Gastroesophageal sphincter (tissue), 4 donors: ENCODE measurements around the gene SEC24D. TPM values are rescaled to one million over a fixed set of nuclear protein-coding genes. Genes with fewer than 3 reads are reported as not detected.
"Not testable (repeated sequence)": the region's sequence is repeated elsewhere in the genome, so short reads cannot be mapped to it uniquely, and the experiment has no call there.

ENCODE experiments used
- ATAC-seq: fragments of 150-250 bp; one replicate; pipeline ENCODE4 v1.9.1; 2016; ENCODE audit warnings: mild to moderate bottlenecking, moderate library complexity
- H3K27ac ChIP-seq, 4 donors: fragments of 200-600 bp; sonication (generic) in 3 of 4; 1 replicate in 3 of 4; 2 replicates in 1 of 4; pipeline ENCODE4 v1.5.1; 2016 to 2019
- H3K27me3 ChIP-seq: fragments of 200-600 bp; sonication (generic); one replicate; pipeline ENCODE4 v1.5.1; 2019
- H3K36me3 ChIP-seq, 2 donors: fragments of 200-600 bp; sonication (generic); one replicate each; pipeline ENCODE4 v1.5.1; 2019; ENCODE audit warnings: control low read depth in 1 of 2
- H3K4me1 ChIP-seq, 3 donors: fragments of 200-600 bp; sonication (generic); 1 replicate in 2 of 3; 2 replicates in 1 of 3; pipeline ENCODE4 v1.5.1; 2016 to 2019; ENCODE audit warnings: control low read depth in 2 of 3
- H3K4me3 ChIP-seq, 2 donors: fragments of 200-600 bp; sonication (generic); one replicate each; pipeline ENCODE4 v1.5.1; 2019; ENCODE audit warnings: mild to moderate bottlenecking in 1 of 2, moderate library complexity in 1 of 2
- H3K9me3 ChIP-seq, 3 donors: fragments of 200-600 bp; sonication (generic); one replicate each; pipeline ENCODE4 v1.5.1; 2017 to 2019; ENCODE audit warnings: control low read depth in 2 of 3
- EP300 ChIP-seq: sonication (generic); formaldehyde crosslinking; IDR thresholded peaks from one replicate; pipeline ENCODE4 v1.6.1; 2017; ENCODE audit warnings: antibody characterized with exemption, mild to moderate bottlenecking
- POLR2A ChIP-seq, 2 donors: fragments of 450-650 bp; IDR thresholded peaks; one replicate each; pipeline ENCODE4 v1.6.1; 2017; ENCODE audit warnings: antibody characterized with exemption in 2 of 2, mild to moderate bottlenecking in 2 of 2, moderate library complexity in 1 of 2
- POLR2AphosphoS5 ChIP-seq: sonication (generic); formaldehyde crosslinking; IDR thresholded peaks from one replicate; pipeline ENCODE4 v1.6.1; 2017; ENCODE audit warnings: antibody characterized with exemption
- WGBS, 2 donors: methylation state at CpG; one replicate each; pipeline ENCODE4 v1.1.5; 2018; ENCODE audit warnings: low coverage in 1 of 2; 5-methylcytosine and 5-hydroxymethylcytosine counted together
- total RNA-seq, 4 donors: library from RNA; depleted of rRNA; stranded (reverse); fragments of >200 nt; gene quantifications; one replicate each; pipeline ENCODE4 v1.1.0, GENCODE V29; 2016
- TF ChIP-seq, protein P1 (sequence below), 4 experiments: fragments of 200-600 bp in 2 of 4; fragments of 450-650 bp in 2 of 4; sonication (generic) in 1 of 4; IDR thresholded peaks; one replicate each; pipeline ENCODE4 v1.5.1; 2017 to 2019; ENCODE audit warnings: antibody characterized with exemption in 4 of 4, mild to moderate bottlenecking in 2 of 4, moderate library complexity in 2 of 4

SEC24D gene
- total RNA-seq: 10 to 100 TPM; 29.3 to 40.9 (median 33.2) TPM

- TF ChIP-seq, protein P1, sequence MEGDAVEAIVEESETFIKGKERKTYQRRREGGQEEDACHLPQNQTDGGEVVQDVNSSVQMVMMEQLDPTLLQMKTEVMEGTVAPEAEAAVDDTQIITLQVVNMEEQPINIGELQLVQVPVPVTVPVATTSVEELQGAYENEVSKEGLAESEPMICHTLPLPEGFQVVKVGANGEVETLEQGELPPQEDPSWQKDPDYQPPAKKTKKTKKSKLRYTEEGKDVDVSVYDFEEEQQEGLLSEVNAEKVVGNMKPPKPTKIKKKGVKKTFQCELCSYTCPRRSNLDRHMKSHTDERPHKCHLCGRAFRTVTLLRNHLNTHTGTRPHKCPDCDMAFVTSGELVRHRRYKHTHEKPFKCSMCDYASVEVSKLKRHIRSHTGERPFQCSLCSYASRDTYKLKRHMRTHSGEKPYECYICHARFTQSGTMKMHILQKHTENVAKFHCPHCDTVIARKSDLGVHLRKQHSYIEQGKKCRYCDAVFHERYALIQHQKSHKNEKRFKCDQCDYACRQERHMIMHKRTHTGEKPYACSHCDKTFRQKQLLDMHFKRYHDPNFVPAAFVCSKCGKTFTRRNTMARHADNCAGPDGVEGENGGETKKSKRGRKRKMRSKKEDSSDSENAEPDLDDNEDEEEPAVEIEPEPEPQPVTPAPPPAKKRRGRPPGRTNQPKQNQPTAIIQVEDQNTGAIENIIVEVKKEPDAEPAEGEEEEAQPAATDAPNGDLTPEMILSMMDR (IDR thresholded peaks at IDR 0.05): peak in 1 of 4 experiments; percentile 17
- TF ChIP-seq POLR2A (IDR thresholded peaks at IDR 0.05) (peak; percentile 84 to 91), EP300 (no peak), POLR2AphosphoS5 (peak; percentile 89)
- ATAC-seq: peak; percentile 95
- H3K36me3 ChIP-seq: peaks cover 0 to 21% of the 10 kb centered on the region in 2 donors
- WGBS, 2 donors: 0% methylated on average over 14 to 21 of the region's 69 CpGs
- H3K27me3 ChIP-seq: no peaks in the 10 kb centered on the region
- no peaks in the 10 kb centered on the region for H3K9me3 ChIP-seq
- peak within 1 kb of the TSS; percentile 63 to 88 for H3K4me3 ChIP-seq
- peak within 1 kb of the TSS; percentile 77 to 100 (median 98) for H3K27ac ChIP-seq
- H3K4me1 ChIP-seq: peaks cover 3 to 50% (median 4%) of the 10 kb centered on the region in 3 donors
Measured at GRCh38 chr4:118835571-118836300, at the start of gene SEC24D. Gene SEC24D, minus strand, starts transcription at chr4:118836126. Its CDS starts 2,430 bp downstream, at chr4:118833696.

GRCh38 chr4:118884716-118885115 is 48.8 kb upstream of the SEC24D start:
- H3K4me3 ChIP-seq: no peak overlapping the region
- peaks cover 0 to 8% (median 0%) of the 10 kb centered on the region in 3 donors for H3K4me1 ChIP-seq
- H3K9me3 ChIP-seq: no peaks in the 10 kb centered on the region
- no peaks in the 10 kb centered on the region for H3K27me3 ChIP-seq
- no peak for TF ChIP-seq POLR2AphosphoS5
- no peak for TF ChIP-seq EP300
- no peak for TF ChIP-seq POLR2A (IDR thresholded peaks at IDR 0.05)
- TF ChIP-seq, protein P1 (IDR thresholded peaks at IDR 0.05): no peak
- no peak overlapping the region for H3K27ac ChIP-seq
- 89 to 96% methylated on average over 3 of the region's 3 CpGs for WGBS, 2 donors
- ATAC-seq: no peak
- no peaks in the 10 kb centered on the region for H3K36me3 ChIP-seq

DNA sequence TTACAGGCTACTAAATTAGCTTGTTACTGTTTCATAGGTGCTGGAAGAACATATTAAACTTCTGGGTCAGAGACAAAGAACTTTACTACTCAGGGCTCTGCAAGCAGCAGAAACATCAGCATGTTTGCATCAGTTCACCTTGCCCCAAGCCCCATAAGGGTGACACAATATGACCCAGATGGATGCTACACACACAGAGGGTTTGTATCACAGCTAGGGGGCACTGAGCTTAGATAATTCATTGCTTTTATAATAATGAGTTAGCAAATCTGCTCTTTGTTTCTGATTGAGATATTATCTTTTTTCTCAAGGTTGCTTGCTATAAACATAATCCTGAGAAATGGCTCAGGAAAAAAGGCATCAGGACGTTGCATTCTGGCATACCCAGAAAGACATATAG is 47.9 kb upstream of the SEC24D start:
- Histone ChIP-seq H3K27ac (no peak overlapping the region), H3K4me3 (no peak overlapping the region), H3K27me3 (no peaks in the 10 kb centered on the region), H3K36me3 (no peaks in the 10 kb centered on the region), H3K9me3 (no peaks in the 10 kb centered on the region), H3K4me1 (peaks cover 0 to 8% (median 0%) of the 10 kb centered on the region in 3 donors)
- 57 to 100% methylated on average over 1 of the region's 1 CpG for WGBS, 2 donors
- no peak for ATAC-seq
- TF ChIP-seq EP300 (no peak), POLR2A (IDR thresholded peaks at IDR 0.05) (no peak), POLR2AphosphoS5 (no peak)
- TF ChIP-seq, protein P1 (IDR thresholded peaks at IDR 0.05): no peak

DNA sequence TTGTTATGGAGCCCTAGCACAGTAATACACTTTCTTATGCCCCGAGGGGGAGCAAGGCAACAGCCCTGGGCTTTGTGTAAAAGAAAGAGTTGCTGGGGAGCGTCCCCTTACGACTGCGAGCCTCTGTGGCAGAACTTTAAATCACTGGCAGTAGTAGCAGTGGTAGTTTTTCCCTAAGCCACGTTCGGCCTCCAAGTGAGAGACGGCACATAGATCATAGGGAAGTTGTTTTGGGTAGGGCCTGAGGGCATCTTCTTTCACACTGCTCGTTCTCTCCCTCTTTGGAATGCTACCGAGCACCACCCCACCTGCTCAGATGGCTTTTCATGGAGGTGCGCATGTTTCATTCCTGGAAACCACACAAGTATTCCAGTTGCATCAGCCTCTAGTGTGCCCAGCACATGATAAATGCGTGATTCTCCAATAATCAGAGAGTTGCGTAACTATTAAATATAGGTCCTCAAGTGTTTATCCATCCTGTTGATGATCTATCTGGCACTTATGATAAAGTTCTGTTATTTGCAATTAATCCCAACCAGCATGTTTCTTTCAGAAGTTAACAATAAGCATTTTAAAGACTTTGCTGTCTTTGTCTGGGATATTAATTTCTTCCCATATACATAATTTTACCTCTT is 45.7 kb upstream of the SEC24D start:
- 74 to 86% methylated on average over 11 of the region's 12 CpGs for WGBS, 2 donors
- Histone ChIP-seq H3K4me1 (no peaks in the 10 kb centered on the region), H3K9me3 (no peaks in the 10 kb centered on the region), H3K36me3 (no peaks in the 10 kb centered on the region), H3K27ac (no peak overlapping the region), H3K27me3 (no peaks in the 10 kb centered on the region), H3K4me3 (no peak overlapping the region)
- ATAC-seq: no peak
- no peak for TF ChIP-seq POLR2AphosphoS5
- TF ChIP-seq POLR2A (IDR thresholded peaks at IDR 0.05): no peak
- no peak for TF ChIP-seq EP300
- TF ChIP-seq, protein P1 (IDR thresholded peaks at IDR 0.05): no peak

GRCh38 chr4:118879409-118879808 is 43.5 kb upstream of the SEC24D start:
- TF ChIP-seq EP300: no peak
- TF ChIP-seq POLR2AphosphoS5: no peak
- no peak for TF ChIP-seq POLR2A (IDR thresholded peaks at IDR 0.05)
- TF ChIP-seq, protein P1 (IDR thresholded peaks at IDR 0.05): no peak
- WGBS, 2 donors: 60 to 100% methylated on average over 3 of the region's 7 CpGs

DNA sequence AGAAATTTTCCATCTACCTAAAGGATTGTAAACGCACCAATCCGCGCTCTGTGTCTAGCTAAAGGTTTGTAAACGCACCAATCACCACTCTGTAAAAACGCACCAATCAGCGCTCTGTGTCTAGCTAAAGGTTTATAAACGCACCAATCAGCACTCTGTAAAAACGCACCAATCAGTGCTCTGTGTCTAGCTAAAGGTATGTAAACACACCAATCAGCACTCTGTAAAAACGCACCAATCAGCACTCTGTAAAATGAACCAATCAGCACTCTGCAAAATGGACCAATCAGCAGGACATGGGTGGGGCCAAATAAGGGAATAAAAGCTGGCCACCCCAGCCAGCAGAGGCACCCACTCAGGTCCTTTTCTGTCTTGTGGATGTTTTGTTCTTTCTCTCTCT is 42.6 kb upstream of the SEC24D start:
- not testable (repeated sequence) for H3K4me3 ChIP-seq, H3K27me3 ChIP-seq, H3K27ac ChIP-seq, H3K4me1 ChIP-seq, ATAC-seq, H3K36me3 ChIP-seq, H3K9me3 ChIP-seq
- WGBS, 2 donors: 95 to 99% methylated on average over 4 to 6 of the region's 9 CpGs

More at GRCh38 chr4:118879409-118879808, 43.5 kb upstream of the SEC24D start:
- no peak overlapping the region for H3K4me3 ChIP-seq
- no peak overlapping the region for H3K27ac ChIP-seq
- no peak for ATAC-seq
- no peaks in the 10 kb centered on the region for H3K36me3 ChIP-seq
- H3K9me3 ChIP-seq: no peaks in the 10 kb centered on the region
- H3K27me3 ChIP-seq: no peaks in the 10 kb centered on the region
- no peaks in the 10 kb centered on the region for H3K4me1 ChIP-seq
